GM23338 (cell line): ENCODE results near the gene TERT. TPM values are rescaled to one million over a fixed set of nuclear protein-coding genes. Genes with fewer than 3 reads are reported as not detected.
"Not testable (repeated sequence)": the region's sequence is repeated elsewhere in the genome, so short reads cannot be mapped to it uniquely, and the experiment has no call there.

Source experiments
- ATAC-seq: fragments of 200-7000 bp; cut with Tn5 transposase; 3 replicates; pipeline ENCODE4 v1.9.1; 2020
- DNase-seq: peaks from one replicate; pipeline ENCODE4 v3.0.0-alpha.2; 2015; ENCODE audit warnings: low spot score
- H2AFZ ChIP-seq: fragments of 200-600 bp; sonication (generic); 2 replicates; pipeline ENCODE4 v1.8.0; 2016; ENCODE audit warnings: antibody characterized with exemption, mild to moderate bottlenecking, moderate library complexity
- H3F3A ChIP-seq: fragments of 200-600 bp; sonication (generic); replicated peaks from 2 replicates; pipeline ENCODE4 v1.8.0; 2017; ENCODE audit warnings: antibody characterized with exemption, mixed run types, low read depth
- H3K27ac ChIP-seq: fragments of 200-600 bp; sonication (generic); 2 replicates; pipeline ENCODE4 v1.6.1; 2016; ENCODE audit warnings: low read depth
- H3K27me3 ChIP-seq: fragments of 200-600 bp; sonication (generic); 2 replicates; pipeline ENCODE4 v1.8.0; 2016; ENCODE audit warnings: mild to moderate bottlenecking, mixed run types, moderate library complexity; ENCODE audit not compliant: insufficient read depth
- H3K36me3 ChIP-seq: fragments of 200-600 bp; sonication (generic); 2 replicates; pipeline ENCODE4 v1.8.0; 2016; ENCODE audit warnings: mild to moderate bottlenecking; ENCODE audit not compliant: insufficient read depth
- H3K4me1 ChIP-seq: fragments of 200-600 bp; sonication (generic); 2 replicates; pipeline ENCODE4 v1.8.0; 2016; ENCODE audit warnings: mild to moderate bottlenecking, moderate library complexity; ENCODE audit not compliant: insufficient read depth
- H3K4me2 ChIP-seq: fragments of 200-600 bp; sonication (generic); 2 replicates; pipeline ENCODE4 v1.7.1; 2017; ENCODE audit warnings: mixed run types
- H3K4me3 ChIP-seq: fragments of 200-600 bp; sonication (generic); 2 replicates; pipeline ENCODE4 v1.6.1; 2016; ENCODE audit warnings: mixed run types
- H3K79me2 ChIP-seq: fragments of 200-600 bp; sonication (generic); replicated peaks from 2 replicates; pipeline ENCODE4 v1.8.0; 2017; ENCODE audit warnings: mild to moderate bottlenecking; ENCODE audit not compliant: insufficient read depth
- H3K9me2 ChIP-seq: fragments of 200-600 bp; sonication (generic); 2 replicates; pipeline ENCODE4 v1.8.0; 2017; ENCODE audit not compliant: insufficient read depth
- H4K20me1 ChIP-seq: fragments of 200-600 bp; sonication (generic); replicated peaks from 2 replicates; pipeline ENCODE4 v1.8.0; 2017; ENCODE audit warnings: mild to moderate bottlenecking; ENCODE audit not compliant: insufficient read depth
- H3K27ac Mint-ChIP-seq: 2 replicates; pipeline ENCODE4 v1.8.0; 2020; ENCODE audit warnings: inconsistent platforms, mild to moderate bottlenecking, moderate library complexity, mixed read lengths
- H3K27me3 Mint-ChIP-seq: 3 replicates; pipeline ENCODE4 v1.8.0; 2022; ENCODE audit warnings: low read depth, mild to moderate bottlenecking, moderate library complexity, mixed read lengths, inconsistent platforms; ENCODE audit not compliant: insufficient read depth, poor library complexity
- H3K36me3 Mint-ChIP-seq: 3 replicates; pipeline ENCODE4 v1.8.0; 2021; ENCODE audit warnings: low read depth, mild to moderate bottlenecking, inconsistent platforms, moderate library complexity, mixed read lengths
- H3K4me1 Mint-ChIP-seq: 3 replicates; pipeline ENCODE4 v1.8.0; 2020; ENCODE audit warnings: mild to moderate bottlenecking, inconsistent platforms, mixed read lengths
- H3K4me3 Mint-ChIP-seq: 3 replicates; pipeline ENCODE4 v1.8.0; 2021; ENCODE audit warnings: moderate library complexity, mild to moderate bottlenecking, inconsistent platforms, mixed read lengths
- H3K9me3 Mint-ChIP-seq: 3 replicates; pipeline ENCODE4 v1.8.0; 2020; ENCODE audit warnings: moderate library complexity, mild to moderate bottlenecking, inconsistent platforms, mixed read lengths
- CREB1 ChIP-seq: fragments of 250-450 bp; sonication (Bioruptor Pico); IDR thresholded peaks from 2 replicates; pipeline ENCODE4 v1.5.0; 2020; ENCODE audit warnings: low read depth, mild to moderate bottlenecking, moderate library complexity
- EZH2 ChIP-seq: fragments of 200-600 bp; sonication (generic); IDR thresholded peaks from one replicate; pipeline ENCODE4 v1.8.0; 2017; ENCODE audit warnings: antibody characterized with exemption, mild to moderate bottlenecking, low read depth; ENCODE audit not compliant: unreplicated experiment
- EZH2phosphoT487 ChIP-seq: fragments of 200-600 bp; sonication (generic); IDR thresholded peaks from one replicate; pipeline ENCODE4 v1.8.1; 2018; ENCODE audit warnings: antibody characterized with exemption; ENCODE audit not compliant: unreplicated experiment
- JUNB ChIP-seq: IDR thresholded peaks from one replicate; pipeline ENCODE4 v1.6.1; 2016; ENCODE audit warnings: antibody characterized with exemption; ENCODE audit not compliant: unreplicated experiment
- NANOG ChIP-seq: IDR thresholded peaks from 2 replicates; pipeline ENCODE4 v1.6.1; 2016; ENCODE audit warnings: antibody characterized with exemption, borderline replicate concordance
- POLR2AphosphoS5 ChIP-seq: IDR thresholded peaks from 2 replicates; pipeline ENCODE4 v1.6.1; 2016; ENCODE audit warnings: antibody characterized with exemption, low read depth
- STAT1 ChIP-seq: IDR thresholded peaks from one replicate; pipeline ENCODE4 v1.6.1; 2016; ENCODE audit warnings: antibody characterized with exemption; ENCODE audit not compliant: unreplicated experiment
- ZNF114 ChIP-seq: fragments of 250-450 bp; sonication (Bioruptor Pico); IDR thresholded peaks from 2 replicates; pipeline ENCODE4 v1.5.0; 2020; ENCODE audit warnings: mild to moderate bottlenecking, moderate library complexity
- ZNF331 ChIP-seq: fragments of 250-450 bp; sonication (Bioruptor Pico); IDR thresholded peaks from 2 replicates; pipeline ENCODE4 v1.5.0; 2020; ENCODE audit warnings: low read depth, mild to moderate bottlenecking, moderate library complexity
- polyA plus RNA-seq: library from polyadenylated mRNA; unstranded; fragments of >200 nt; fragmentation: Nextera tagmentation; extraction: Ambion mirVana; gene quantifications from 2 replicates; pipeline ENCODE4 v1.2.1, GENCODE V29; 2016
- total RNA-seq: library from RNA; depleted of rRNA; stranded (reverse); fragments of >200 nt; shearing (Covaris generic); gene quantifications from 2 replicates; pipeline ENCODE4 v1.2.3, GENCODE V29; 2014
- TF ChIP-seq, protein P1 (sequence below): IDR thresholded peaks from 2 replicates; pipeline ENCODE4 v1.6.1; 2016; ENCODE audit warnings: antibody characterized with exemption
- TF ChIP-seq, protein P2 (sequence below): fragments of 250-450 bp; sonication (Bioruptor Pico); IDR thresholded peaks from 2 replicates; pipeline ENCODE4 v1.5.0; 2020; ENCODE audit warnings: mild to moderate bottlenecking, moderate library complexity

Gene TERT
- total and polyA plus RNA-seq, 2 experiments from 2014 or later = 9.8 to 46.4 TPM

- Histone ChIP-seq H3K9me2 (no peaks in the 10 kb centered on the region), H3K4me1 (no peaks in the 10 kb centered on the region), H4K20me1 (no peaks in the 10 kb centered on the region), H3K36me3 (peaks cover 20% of the 10 kb centered on the region; the same call in 1 of the 2 replicates), H3K27me3 (no peaks in the 10 kb centered on the region), H3K79me2 (no peaks in the 10 kb centered on the region), H3K27ac (no peak overlapping the region), H2AFZ (no peak overlapping the region), H3K4me2 (no peak overlapping the region), H3K4me3 (no peak overlapping the region), H3F3A (no peaks in the 10 kb centered on the region)
- H3K36me3 Mint-ChIP-seq = peaks cover 68% of the 10 kb centered on the region
- H3K27me3 Mint-ChIP-seq = peaks cover 9% of the 10 kb centered on the region
- H3K4me3 Mint-ChIP-seq = no peak overlapping the region
- H3K9me3 Mint-ChIP-seq = peaks cover 5% of the 10 kb centered on the region; the same call in 2 of the 3 replicates
- no peak for DNase-seq
- no peaks in the 10 kb centered on the region for H3K4me1 Mint-ChIP-seq
- no peak for ATAC-seq
- no peak for TF ChIP-seq ZNF331
- TF ChIP-seq, protein P1, sequence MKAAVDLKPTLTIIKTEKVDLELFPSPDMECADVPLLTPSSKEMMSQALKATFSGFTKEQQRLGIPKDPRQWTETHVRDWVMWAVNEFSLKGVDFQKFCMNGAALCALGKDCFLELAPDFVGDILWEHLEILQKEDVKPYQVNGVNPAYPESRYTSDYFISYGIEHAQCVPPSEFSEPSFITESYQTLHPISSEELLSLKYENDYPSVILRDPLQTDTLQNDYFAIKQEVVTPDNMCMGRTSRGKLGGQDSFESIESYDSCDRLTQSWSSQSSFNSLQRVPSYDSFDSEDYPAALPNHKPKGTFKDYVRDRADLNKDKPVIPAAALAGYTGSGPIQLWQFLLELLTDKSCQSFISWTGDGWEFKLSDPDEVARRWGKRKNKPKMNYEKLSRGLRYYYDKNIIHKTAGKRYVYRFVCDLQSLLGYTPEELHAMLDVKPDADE = no peak
- no peak for TF ChIP-seq ZNF114 (CRISPR knock-in tag)
- no peak for TF ChIP-seq CREB1 (CRISPR knock-in tag)
- no peak for TF ChIP-seq NANOG
- no peak for TF ChIP-seq POLR2AphosphoS5
- TF ChIP-seq EZH2 = no peak
- TF ChIP-seq JUNB = no peak
- no peak for TF ChIP-seq STAT1
- TF ChIP-seq, protein P2, sequence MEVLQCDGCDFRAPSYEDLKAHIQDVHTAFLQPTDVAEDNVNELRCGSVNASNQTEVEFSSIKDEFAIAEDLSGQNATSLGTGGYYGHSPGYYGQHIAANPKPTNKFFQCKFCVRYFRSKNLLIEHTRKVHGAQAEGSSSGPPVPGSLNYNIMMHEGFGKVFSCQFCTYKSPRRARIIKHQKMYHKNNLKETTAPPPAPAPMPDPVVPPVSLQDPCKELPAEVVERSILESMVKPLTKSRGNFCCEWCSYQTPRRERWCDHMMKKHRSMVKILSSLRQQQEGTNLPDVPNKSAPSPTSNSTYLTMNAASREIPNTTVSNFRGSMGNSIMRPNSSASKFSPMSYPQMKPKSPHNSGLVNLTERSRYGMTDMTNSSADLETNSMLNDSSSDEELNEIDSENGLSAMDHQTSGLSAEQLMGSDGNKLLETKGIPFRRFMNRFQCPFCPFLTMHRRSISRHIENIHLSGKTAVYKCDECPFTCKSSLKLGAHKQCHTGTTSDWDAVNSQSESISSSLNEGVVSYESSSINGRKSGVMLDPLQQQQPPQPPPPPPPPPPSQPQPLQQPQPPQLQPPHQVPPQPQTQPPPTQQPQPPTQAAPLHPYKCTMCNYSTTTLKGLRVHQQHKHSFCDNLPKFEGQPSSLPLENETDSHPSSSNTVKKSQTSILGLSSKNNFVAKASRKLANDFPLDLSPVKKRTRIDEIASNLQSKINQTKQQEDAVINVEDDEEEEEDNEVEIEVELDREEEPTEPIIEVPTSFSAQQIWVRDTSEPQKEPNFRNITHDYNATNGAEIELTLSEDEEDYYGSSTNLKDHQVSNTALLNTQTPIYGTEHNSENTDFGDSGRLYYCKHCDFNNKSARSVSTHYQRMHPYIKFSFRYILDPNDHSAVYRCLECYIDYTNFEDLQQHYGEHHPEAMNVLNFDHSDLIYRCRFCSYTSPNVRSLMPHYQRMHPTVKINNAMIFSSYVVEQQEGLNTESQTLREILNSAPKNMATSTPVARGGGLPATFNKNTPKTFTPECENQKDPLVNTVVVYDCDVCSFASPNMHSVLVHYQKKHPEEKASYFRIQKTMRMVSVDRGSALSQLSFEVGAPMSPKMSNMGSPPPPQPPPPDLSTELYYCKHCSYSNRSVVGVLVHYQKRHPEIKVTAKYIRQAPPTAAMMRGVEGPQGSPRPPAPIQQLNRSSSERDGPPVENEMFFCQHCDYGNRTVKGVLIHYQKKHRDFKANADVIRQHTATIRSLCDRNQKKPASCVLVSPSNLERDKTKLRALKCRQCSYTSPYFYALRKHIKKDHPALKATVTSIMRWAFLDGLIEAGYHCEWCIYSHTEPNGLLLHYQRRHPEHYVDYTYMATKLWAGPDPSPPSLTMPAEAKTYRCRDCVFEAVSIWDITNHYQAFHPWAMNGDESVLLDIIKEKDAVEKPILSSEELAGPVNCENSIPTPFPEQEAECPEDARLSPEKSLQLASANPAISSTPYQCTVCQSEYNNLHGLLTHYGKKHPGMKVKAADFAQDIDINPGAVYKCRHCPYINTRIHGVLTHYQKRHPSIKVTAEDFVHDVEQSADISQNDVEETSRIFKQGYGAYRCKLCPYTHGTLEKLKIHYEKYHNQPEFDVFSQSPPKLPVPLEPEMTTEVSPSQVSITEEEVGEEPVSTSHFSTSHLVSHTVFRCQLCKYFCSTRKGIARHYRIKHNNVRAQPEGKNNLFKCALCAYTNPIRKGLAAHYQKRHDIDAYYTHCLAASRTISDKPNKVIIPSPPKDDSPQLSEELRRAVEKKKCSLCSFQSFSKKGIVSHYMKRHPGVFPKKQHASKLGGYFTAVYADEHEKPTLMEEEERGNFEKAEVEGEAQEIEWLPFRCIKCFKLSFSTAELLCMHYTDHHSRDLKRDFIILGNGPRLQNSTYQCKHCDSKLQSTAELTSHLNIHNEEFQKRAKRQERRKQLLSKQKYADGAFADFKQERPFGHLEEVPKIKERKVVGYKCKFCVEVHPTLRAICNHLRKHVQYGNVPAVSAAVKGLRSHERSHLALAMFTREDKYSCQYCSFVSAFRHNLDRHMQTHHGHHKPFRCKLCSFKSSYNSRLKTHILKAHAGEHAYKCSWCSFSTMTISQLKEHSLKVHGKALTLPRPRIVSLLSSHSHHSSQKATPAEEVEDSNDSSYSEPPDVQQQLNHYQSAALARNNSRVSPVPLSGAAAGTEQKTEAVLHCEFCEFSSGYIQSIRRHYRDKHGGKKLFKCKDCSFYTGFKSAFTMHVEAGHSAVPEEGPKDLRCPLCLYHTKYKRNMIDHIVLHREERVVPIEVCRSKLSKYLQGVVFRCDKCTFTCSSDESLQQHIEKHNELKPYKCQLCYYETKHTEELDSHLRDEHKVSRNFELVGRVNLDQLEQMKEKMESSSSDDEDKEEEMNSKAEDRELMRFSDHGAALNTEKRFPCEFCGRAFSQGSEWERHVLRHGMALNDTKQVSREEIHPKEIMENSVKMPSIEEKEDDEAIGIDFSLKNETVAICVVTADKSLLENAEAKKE (CRISPR knock-in tag) = no peak
- no peak for TF ChIP-seq EZH2phosphoT487
- H3K27ac Mint-ChIP-seq = no peak overlapping the region
Measured at GRCh38 chr5:1268056-1268455, 26.8 kb downstream of the TERT start.

GRCh38 chr5:1267464-1267863 lies 27.4 kb downstream of the TERT start:
- H3K79me2 ChIP-seq, H3K4me2 ChIP-seq, H2AFZ ChIP-seq, H3K27ac Mint-ChIP-seq, H3K27ac ChIP-seq, H3K9me2 ChIP-seq, H3K4me3 ChIP-seq, H3K4me3 Mint-ChIP-seq, H4K20me1 ChIP-seq, H3K4me1 ChIP-seq, H3K27me3 ChIP-seq, DNase-seq, H3F3A ChIP-seq, H3K27me3 Mint-ChIP-seq, ATAC-seq, H3K4me1 Mint-ChIP-seq: not testable (repeated sequence)
- H3K36me3 Mint-ChIP-seq = peaks cover 74% of the 10 kb centered on the region
- peaks cover 11% of the 10 kb centered on the region; the same call in 2 of the 3 replicates for H3K9me3 Mint-ChIP-seq
- peaks cover 23% of the 10 kb centered on the region for H3K36me3 ChIP-seq
